Ascending aorta (tissue), 2 donors: Measurements from ENCODE around the gene RIMS4. TPM values are rescaled to one million over a fixed set of nuclear protein-coding genes. Genes with fewer than 3 reads are reported as not detected.

Source experiments
- DNase-seq, 2 donors: peaks; one replicate each; pipeline ENCODE4 v3.0.0-alpha.2; 2019; ENCODE audit warnings: low spot score in 2 of 2
- H3K27ac ChIP-seq, 2 donors: fragments of 200-600 bp; sonication (generic); one replicate each; pipeline ENCODE4 v1.5.1; 2016 to 2017; ENCODE audit warnings: mild to moderate bottlenecking in 1 of 2
- H3K27me3 ChIP-seq: fragments of 200-600 bp; sonication (generic); one replicate; pipeline ENCODE4 v1.5.1; 2017
- H3K36me3 ChIP-seq, 2 donors: fragments of 200-600 bp; sonication (generic); one replicate each; pipeline ENCODE4 v1.5.1; 2016
- H3K4me1 ChIP-seq, 2 donors: fragments of 200-600 bp; sonication (generic); one replicate each; pipeline ENCODE4 v1.5.1; 2016 to 2017; ENCODE audit warnings: mild to moderate bottlenecking in 1 of 2
- H3K4me3 ChIP-seq, 2 donors: fragments of 200-600 bp; sonication (generic); one replicate each; pipeline ENCODE4 v1.5.1; 2016 to 2017; ENCODE audit warnings: mild to moderate bottlenecking in 1 of 2
- H3K9me3 ChIP-seq, 2 donors: fragments of 200-600 bp; sonication (generic); one replicate each; pipeline ENCODE4 v1.5.1; 2016
- CTCF ChIP-seq, 3 experiments: fragments of 200-600 bp in 2 of 3; fragments of 450-650 bp in 1 of 3; sonication (generic) in 2 of 3; IDR thresholded peaks; one replicate each; pipeline ENCODE4 v1.5.1; 2016 to 2019; ENCODE audit warnings: antibody characterized with exemption in 3 of 3, mild to moderate bottlenecking in 1 of 3, moderate library complexity in 1 of 3
- intact Hi-C: fragments of 100-400 bp; cut with DNase I; formaldehyde crosslinking; loops from one replicate; pipeline ENCODE4 v1.15.1; 2023
- total RNA-seq: library from RNA; depleted of rRNA; stranded (reverse); fragments of >200 nt; gene quantifications from one replicate; pipeline ENCODE4 v1.1.0, GENCODE V29; 2016

RIMS4 gene
- total RNA-seq, 1 donor from 2014 or later, result 4.0 TPM

- peaks cover 0 to 3% of the 10 kb centered on the region in 2 donors for H3K4me1 ChIP-seq
- intact Hi-C loops, result loop anchor here (5.0 kb wide), 1 partner anchor 67 kb away; no protein-coding TSS in a partner anchor
- H3K27me3 ChIP-seq, result no peaks in the 10 kb centered on the region
- DNase-seq, result no peak
- no peak overlapping the region for H3K4me3 ChIP-seq
- peak in 1 of 3 experiments; percentile 14 for TF ChIP-seq CTCF (IDR thresholded peaks at IDR 0.05)
- H3K9me3 ChIP-seq, result no peaks in the 10 kb centered on the region
- no peak overlapping the region for H3K27ac ChIP-seq
- no peaks in the 10 kb centered on the region for H3K36me3 ChIP-seq
These were observed 9.8 kb downstream of the RIMS4 start for GRCh38 chr20:44800391-44801046.

- TF ChIP-seq CTCF (IDR thresholded peaks at IDR 0.05), result no peak
- intact Hi-C loops, result loop anchor here (5.0 kb wide), 1 partner anchor 68 kb away; no protein-coding TSS in a partner anchor
- Histone ChIP-seq H3K27me3 (no peaks in the 10 kb centered on the region), H3K36me3 (no peaks in the 10 kb centered on the region), H3K9me3 (no peaks in the 10 kb centered on the region), H3K27ac (no peak overlapping the region), H3K4me1 (peaks cover 0 to 3% of the 10 kb centered on the region in 2 donors), H3K4me3 (no peak overlapping the region)
- no peak for DNase-seq
These were observed 10.7 kb downstream of the RIMS4 start for GRCh38 chr20:44799691-44800090.

GRCh38 chr20:44796758-44797457 is 13.4 kb downstream of the RIMS4 start:
- no peaks in the 10 kb centered on the region for H3K27me3 ChIP-seq
- TF ChIP-seq CTCF (IDR thresholded peaks at IDR 0.05), result no peak
- no peaks in the 10 kb centered on the region for H3K4me1 ChIP-seq
- DNase-seq, result no peak
- H3K27ac ChIP-seq, result no peak overlapping the region
- no peak overlapping the region for H3K4me3 ChIP-seq
- intact Hi-C loops, result no loop called here
- no peaks in the 10 kb centered on the region for H3K9me3 ChIP-seq
- no peaks in the 10 kb centered on the region for H3K36me3 ChIP-seq

- H3K9me3 ChIP-seq, result no peaks in the 10 kb centered on the region
- H3K4me3 ChIP-seq, result no peak overlapping the region
- no peak overlapping the region for H3K27ac ChIP-seq
- no peak for DNase-seq
- intact Hi-C loops, result no loop called here
- TF ChIP-seq CTCF (IDR thresholded peaks at IDR 0.05), result no peak
- H3K4me1 ChIP-seq, result no peaks in the 10 kb centered on the region
- H3K36me3 ChIP-seq, result no peaks in the 10 kb centered on the region
- no peaks in the 10 kb centered on the region for H3K27me3 ChIP-seq
These were observed 14.0 kb downstream of the RIMS4 start for GRCh38 chr20:44796311-44796710.

- TF ChIP-seq CTCF (IDR thresholded peaks at IDR 0.05), result no peak
These were observed 14.5 kb downstream of the RIMS4 start for GRCh38 chr20:44795836-44796235.

More at GRCh38 chr20:44795836-44796235, 14.5 kb downstream of the RIMS4 start:
- Histone ChIP-seq H3K4me1 (no peaks in the 10 kb centered on the region), H3K36me3 (no peaks in the 10 kb centered on the region), H3K27ac (no peak overlapping the region), H3K9me3 (no peaks in the 10 kb centered on the region), H3K4me3 (no peak overlapping the region), H3K27me3 (no peaks in the 10 kb centered on the region)
- no peak for DNase-seq
- intact Hi-C loops, result no loop called here
